HepG2 (cell line): ENCODE data around the gene ABCC10. TPM values are rescaled to one million over a fixed set of nuclear protein-coding genes. Genes with fewer than 3 reads are reported as not detected.
A peak's percentile ranks its signal among the peaks of the same experiment; 100 is the strongest.

Experiments
- ATAD3A ChIP-seq: sonication (generic); formaldehyde crosslinking; IDR thresholded peaks from 2 replicates; pipeline ENCODE4 v1.4.0; 2020; ENCODE audit warnings: missing genetic modification reagents
- EP300 ChIP-seq, 3 experiments: sonication (generic) in 1 of 3; formaldehyde crosslinking in 1 of 3; IDR thresholded peaks; 2 replicates each; pipeline versions ENCODE4 v1.5.1 to v1.6.1; 2011 to 2020; ENCODE audit warnings: low read depth in 2 of 3, low read length in 2 of 3, borderline replicate concordance in 1 of 3, improper control_type of control experiment in 1 of 3, mild to moderate bottlenecking in 1 of 3, missing genetic modification reagents in 1 of 3, moderate library complexity in 1 of 3
- GLI4 ChIP-seq: sonication (generic); formaldehyde crosslinking; IDR thresholded peaks from 2 replicates; pipeline ENCODE4 v1.5.1; 2020; ENCODE audit warnings: missing genetic modification reagents, mild to moderate bottlenecking, moderate library complexity, borderline replicate concordance
- GPN1 ChIP-seq: sonication (generic); formaldehyde crosslinking; IDR thresholded peaks from 2 replicates; pipeline ENCODE4 v1.5.1; 2020; ENCODE audit warnings: missing genetic modification reagents, borderline replicate concordance
- HCFC1 ChIP-seq: fragments of 150-350 bp; IDR thresholded peaks from 2 replicates; pipeline ENCODE4 v1.6.1; 2014; ENCODE audit warnings: low read depth, low read length
- IRF9 ChIP-seq: sonication (generic); formaldehyde crosslinking; IDR thresholded peaks from 2 replicates; pipeline ENCODE4 v1.8.0; 2022; ENCODE audit warnings: missing genetic modification reagents, mild to moderate bottlenecking, borderline replicate concordance
- JUNB ChIP-seq: sonication (generic); formaldehyde crosslinking; IDR thresholded peaks from 2 replicates; pipeline ENCODE4 v1.8.0; 2022; ENCODE audit warnings: missing genetic modification reagents, mild to moderate bottlenecking, borderline replicate concordance
- MED13 ChIP-seq: sonication (generic); formaldehyde crosslinking; IDR thresholded peaks from 2 replicates; pipeline ENCODE4 v1.5.0; 2020; ENCODE audit warnings: missing genetic modification reagents
- SALL1 ChIP-seq: sonication (generic); formaldehyde crosslinking; IDR thresholded peaks from 2 replicates; pipeline ENCODE4 v1.8.0; 2022; ENCODE audit warnings: mild to moderate bottlenecking, missing genetic modification reagents
- SMC3 ChIP-seq: IDR thresholded peaks from 2 replicates; pipeline ENCODE4 v1.6.1; 2011; ENCODE audit warnings: low read length, improper control_type of control experiment
- TAF15 ChIP-seq: fragments of 200-400 bp; formaldehyde crosslinking; IDR thresholded peaks from one replicate; pipeline ENCODE4 v1.6.1; 2018; ENCODE audit warnings: mild to moderate bottlenecking, low read depth, low read length; ENCODE audit not compliant: poor library complexity, severe bottlenecking
- TCF7 ChIP-seq: sonication (generic); IDR thresholded peaks from 2 replicates; pipeline ENCODE4 v1.6.1; 2016; ENCODE audit warnings: antibody characterized with exemption, low read depth
- THRA ChIP-seq: sonication (generic); formaldehyde crosslinking; IDR thresholded peaks from 2 replicates; pipeline ENCODE4 v1.4.0; 2020; ENCODE audit warnings: missing genetic modification reagents, borderline replicate concordance
- ZBTB49 ChIP-seq: sonication (generic); formaldehyde crosslinking; IDR thresholded peaks from 2 replicates; pipeline ENCODE4 v1.4.0; 2020; ENCODE audit warnings: missing genetic modification reagents, borderline replicate concordance
- ZFP91 ChIP-seq: sonication (generic); formaldehyde crosslinking; IDR thresholded peaks from 2 replicates; pipeline ENCODE4 v1.9.0; 2022; ENCODE audit warnings: missing genetic modification reagents, mild to moderate bottlenecking, borderline replicate concordance
- ZNF256 ChIP-seq: sonication (generic); formaldehyde crosslinking; conservative IDR thresholded peaks from 2 replicates; pipeline ENCODE4 v1.4.0; 2020; ENCODE audit warnings: missing genetic modification reagents
- ZNF275 ChIP-seq: sonication (generic); formaldehyde crosslinking; IDR thresholded peaks from 2 replicates; pipeline ENCODE4 v1.8.0; 2022; ENCODE audit warnings: missing genetic modification reagents, mild to moderate bottlenecking, inconsistent platforms, borderline replicate concordance
- polyA plus RNA-seq, 8 experiments: library from polyadenylated mRNA; depleted of rRNA in 3 of 8; stranded (reverse) in 7 of 8; unstranded in 1 of 8; fragments of >200 nt; fragmentation: Illumina TruSeq in 4 of 8; extraction: Trizol in 4 of 8; gene quantifications; 2 replicates each; pipeline versions ENCODE4 v1.2.1 to v1.2.3, GENCODE V29; 2011 to 2016; ENCODE audit warnings: low read depth in 4 of 8, missing spikeins in 1 of 8, mixed read lengths in 1 of 8; ENCODE audit not compliant: insufficient read depth in 1 of 8
- total RNA-seq, 5 experiments: library from RNA; depleted of rRNA; stranded (reverse); fragments of >200 nt; fragmentation: Illumina TruSeq; extraction: Trizol; gene quantifications; 2 replicates each; pipeline ENCODE4 v1.2.3, GENCODE V29; 2016; ENCODE audit warnings: low read depth in 1 of 5

ABCC10 gene
- total and polyA plus RNA-seq, 2 of the 13 experiments (the other 11 are each of a cell fraction or from before 2014, with no cell fraction given) = 16.0 to 24.3 TPM

GRCh38 chr6:43435682-43436437 is 8.5 kb downstream of the ABCC10 start (continued):
- TF ChIP-seq ZBTB49 (CRISPR knock-in tag) (no peak), ZFP91 (CRISPR knock-in tag) (peak; percentile 41; the same call in 1 of the 2 replicates), HCFC1 (no peak), IRF9 (CRISPR knock-in tag) (0 out of 2 replicates have a peak, but pooled peaks have one; percentile 42), TAF15 (no peak), ZNF275 (no peak), GLI4 (CRISPR knock-in tag) (0 out of 2 replicates have a peak, but pooled peaks have one; percentile 17), ZNF256 (CRISPR knock-in tag) (no peak), ATAD3A (CRISPR knock-in tag) (no peak), GPN1 (CRISPR knock-in tag) (no peak), SMC3 (no peak), JUNB (CRISPR knock-in tag) (no peak), TCF7 (no peak), THRA (CRISPR knock-in tag) (no peak), SALL1 (CRISPR knock-in tag) (no peak), MED13 (no peak), EP300 (IDR thresholded peaks at IDR 0.05; ENCODE audit: low read depth in 2 of 2, low read length in 2 of 2) (no peak), EP300 (CRISPR knock-in tag; IDR thresholded peaks at IDR 0.05; ENCODE audit: borderline replicate concordance) (no peak)
